MCF 10A (cell line): ENCODE results near the gene PLCB1. TPM values are rescaled to one million over a fixed set of nuclear protein-coding genes. Genes with fewer than 3 reads are reported as not detected.

Experiments used
- BruUV-seq: library from RNA; stranded (reverse); fragments of 400-500 nt; replicated peaks from 2 replicates; lab custom pipeline; 2021; lab: Mats Ljungman, UMichigan
- CTCF ChIA-PET: fragments of 300-600 bp; sonication (Branson Sonifier 250); formaldehyde crosslinking; extraction: SDS; loops from one replicate; lab custom pipeline; 2021; ENCODE audit warnings: antibody characterized with exemption, inconsistent platforms; lab: Yijun Ruan, JAX
- POLR2A ChIA-PET: fragments of 300-600, 350-650 bp; sonication (Branson Sonifier 250); formaldehyde crosslinking; extraction: SDS; loops from one replicate; lab custom pipeline; 2020; ENCODE audit warnings: antibody characterized with exemption, inconsistent platforms; lab: Yijun Ruan, JAX
- DNase-seq: peaks from one replicate; pipeline ENCODE4 v3.0.0-alpha.2; 2018; ENCODE audit not compliant: unreplicated experiment
- H3K27ac Mint-ChIP-seq: one replicate; pipeline ENCODE4 v1.8.0; 2022; ENCODE audit warnings: mild to moderate bottlenecking, low read depth, mixed read lengths; ENCODE audit not compliant: unreplicated experiment
- H3K27me3 Mint-ChIP-seq: one replicate; pipeline ENCODE4 v1.8.0; 2022; ENCODE audit warnings: mixed read lengths; ENCODE audit not compliant: insufficient read depth, unreplicated experiment
- H3K36me3 Mint-ChIP-seq: one replicate; pipeline ENCODE4 v1.8.0; 2022; ENCODE audit warnings: mild to moderate bottlenecking, moderate library complexity, mixed read lengths; ENCODE audit not compliant: insufficient read depth, unreplicated experiment
- H3K4me1 Mint-ChIP-seq: one replicate; pipeline ENCODE4 v1.8.0; 2022; ENCODE audit warnings: mixed read lengths; ENCODE audit not compliant: insufficient read depth, unreplicated experiment
- H3K4me3 Mint-ChIP-seq: one replicate; pipeline ENCODE4 v1.8.0; 2022; ENCODE audit warnings: mild to moderate bottlenecking, moderate library complexity, mixed read lengths; ENCODE audit not compliant: unreplicated experiment
- H3K9me3 Mint-ChIP-seq: one replicate; pipeline ENCODE4 v1.8.0; 2022; ENCODE audit warnings: mixed read lengths; ENCODE audit not compliant: unreplicated experiment
- intact Hi-C: fragments of 100-400 bp; cut with micrococcal nuclease; formaldehyde crosslinking; loops from 2 replicates; pipeline ENCODE4 v1.14.1; 2022
- total RNA-seq: library from RNA; stranded (reverse); gene quantifications from 2 replicates; pipeline ENCODE4 v1.2.3, GENCODE V29; 2022
- TF ChIP-seq, protein P1 (sequence below): fragments of 200-600 bp; IDR thresholded peaks from one replicate; pipeline ENCODE4 v1.8.0; 2022; ENCODE audit warnings: antibody characterized with exemption, mild to moderate bottlenecking; ENCODE audit not compliant: unreplicated experiment

Gene PLCB1
- total RNA-seq, 1 experiment from 2014 or later: 5.9 TPM

DNA sequence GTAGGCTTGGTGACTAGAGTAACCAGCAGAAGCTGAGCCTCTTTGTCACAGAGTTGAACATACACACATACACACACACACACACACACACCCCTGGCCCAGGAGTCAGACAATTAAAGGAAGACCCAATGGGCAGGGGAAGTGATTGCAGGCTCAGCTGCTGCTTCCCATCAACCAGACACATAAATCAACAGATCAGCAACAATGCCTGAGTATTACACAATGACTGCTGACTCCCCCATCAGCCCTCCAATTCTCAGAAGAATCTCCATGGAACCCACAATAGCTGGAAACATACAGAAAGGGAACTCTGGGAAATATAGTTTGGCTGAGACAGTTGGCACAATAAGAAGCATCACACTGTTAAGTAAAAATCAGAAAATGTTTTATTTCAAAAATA is 666.4 kb downstream of the PLCB1 start:
- CTCF ChIA-PET: interaction anchor here (0.7 to 2.1 kb wide), 8 partner anchors 10 to 651 kb away, joined by 3 to 11 read pairs (median 4); no protein-coding TSS in a partner anchor
- peaks cover 39% of the 10 kb centered on the region for H3K27me3 Mint-ChIP-seq
- no TSS peak for BruUV-seq

DNA sequence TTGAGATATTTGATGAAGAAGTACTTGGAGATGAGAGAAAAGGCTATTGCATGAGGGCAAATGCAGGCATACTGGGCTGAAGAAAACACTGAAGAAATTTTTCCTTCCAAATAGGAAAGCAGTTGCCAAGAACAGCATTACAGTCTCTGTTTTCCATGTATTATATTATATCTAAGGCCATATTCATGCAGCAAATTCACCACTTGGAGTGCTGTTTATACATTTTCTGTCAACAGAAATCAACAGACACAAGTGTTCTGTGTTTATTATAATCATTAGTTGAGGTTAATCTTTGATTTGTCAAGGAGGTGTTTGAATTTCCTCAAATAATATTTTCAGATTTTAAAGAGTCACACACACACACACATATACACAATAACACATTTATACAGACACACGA is 668.0 kb downstream of the PLCB1 start:
- Mint-ChIP-seq H3K9me3 (no peaks in the 10 kb centered on the region), H3K27ac (no peak overlapping the region), H3K4me1 (no peaks in the 10 kb centered on the region), H3K4me3 (no peak overlapping the region), H3K27me3 (peaks cover 32% of the 10 kb centered on the region), H3K36me3 (no peaks in the 10 kb centered on the region)
- DNase-seq: no peak
- intact Hi-C loops: no loop called here
- TF ChIP-seq, protein P1, sequence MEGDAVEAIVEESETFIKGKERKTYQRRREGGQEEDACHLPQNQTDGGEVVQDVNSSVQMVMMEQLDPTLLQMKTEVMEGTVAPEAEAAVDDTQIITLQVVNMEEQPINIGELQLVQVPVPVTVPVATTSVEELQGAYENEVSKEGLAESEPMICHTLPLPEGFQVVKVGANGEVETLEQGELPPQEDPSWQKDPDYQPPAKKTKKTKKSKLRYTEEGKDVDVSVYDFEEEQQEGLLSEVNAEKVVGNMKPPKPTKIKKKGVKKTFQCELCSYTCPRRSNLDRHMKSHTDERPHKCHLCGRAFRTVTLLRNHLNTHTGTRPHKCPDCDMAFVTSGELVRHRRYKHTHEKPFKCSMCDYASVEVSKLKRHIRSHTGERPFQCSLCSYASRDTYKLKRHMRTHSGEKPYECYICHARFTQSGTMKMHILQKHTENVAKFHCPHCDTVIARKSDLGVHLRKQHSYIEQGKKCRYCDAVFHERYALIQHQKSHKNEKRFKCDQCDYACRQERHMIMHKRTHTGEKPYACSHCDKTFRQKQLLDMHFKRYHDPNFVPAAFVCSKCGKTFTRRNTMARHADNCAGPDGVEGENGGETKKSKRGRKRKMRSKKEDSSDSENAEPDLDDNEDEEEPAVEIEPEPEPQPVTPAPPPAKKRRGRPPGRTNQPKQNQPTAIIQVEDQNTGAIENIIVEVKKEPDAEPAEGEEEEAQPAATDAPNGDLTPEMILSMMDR: no peak
- CTCF ChIA-PET: interaction anchor here (0.5 to 2.4 kb wide), 6 partner anchors 9 to 1696 kb away, joined by 3 to 7 read pairs (median 4); no protein-coding TSS in a partner anchor
- POLR2A ChIA-PET: no interaction called here
- no TSS peak for BruUV-seq

More for the DNA sequence above, 666.4 kb downstream of the PLCB1 start:
- H3K36me3 Mint-ChIP-seq: no peaks in the 10 kb centered on the region
- no peaks in the 10 kb centered on the region for H3K9me3 Mint-ChIP-seq
- H3K27ac Mint-ChIP-seq: no peak overlapping the region
- TF ChIP-seq, protein P1: no peak
- H3K4me3 Mint-ChIP-seq: no peak overlapping the region
- POLR2A ChIA-PET: no interaction called here
- DNase-seq: no peak
- intact Hi-C loops: no loop called here
- no peaks in the 10 kb centered on the region for H3K4me1 Mint-ChIP-seq

- H3K4me1 Mint-ChIP-seq: no peaks in the 10 kb centered on the region
- intact Hi-C loops: no loop called here
- no peaks in the 10 kb centered on the region for H3K9me3 Mint-ChIP-seq
- no TSS peak for BruUV-seq
- POLR2A ChIA-PET: no interaction called here
- TF ChIP-seq, protein P1: no peak
- no peak overlapping the region for H3K27ac Mint-ChIP-seq
- no peak overlapping the region for H3K4me3 Mint-ChIP-seq
- H3K27me3 Mint-ChIP-seq: peaks cover 32% of the 10 kb centered on the region
- no peaks in the 10 kb centered on the region for H3K36me3 Mint-ChIP-seq
- CTCF ChIA-PET: interaction anchor here (0.6 to 4.7 kb wide), 7 partner anchors 12 to 592 kb away, joined by 3 to 24 read pairs (median 4); no protein-coding TSS in a partner anchor
- DNase-seq: no peak
Measured at GRCh38 chr20:8801686-8802085, 669.6 kb downstream of the PLCB1 start.

DNA sequence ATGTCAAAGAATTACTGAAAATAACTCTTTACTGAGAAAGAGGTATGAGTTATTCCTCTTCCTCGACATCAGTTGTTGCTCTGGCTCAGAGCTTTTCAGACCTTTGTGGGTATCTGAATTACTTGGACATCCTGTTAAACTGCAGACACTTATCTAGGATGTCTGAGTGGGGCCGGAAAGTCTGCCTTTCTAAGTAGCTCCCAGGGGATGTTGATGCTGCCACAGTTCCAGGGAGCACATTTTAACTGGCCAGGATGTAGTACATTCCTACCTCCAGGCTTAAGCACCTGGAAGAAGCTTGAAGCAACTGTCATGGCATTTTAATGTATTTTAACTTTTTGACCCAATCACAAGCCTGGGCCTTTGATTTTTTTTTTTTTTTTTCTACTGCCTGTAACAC is 671.0 kb downstream of the PLCB1 start:
- POLR2A ChIA-PET: interaction anchor here (0.6 kb wide), 1 partner anchor 1858 kb away, joined by 3 read pairs; no protein-coding TSS in a partner anchor
- no peak for DNase-seq
- Mint-ChIP-seq H3K36me3 (no peaks in the 10 kb centered on the region), H3K9me3 (no peaks in the 10 kb centered on the region), H3K4me3 (no peak overlapping the region), H3K27me3 (peaks cover 21% of the 10 kb centered on the region), H3K4me1 (no peaks in the 10 kb centered on the region), H3K27ac (no peak overlapping the region)
- TF ChIP-seq, protein P1: no peak
- CTCF ChIA-PET: interaction anchor here (0.6 to 4.7 kb wide), 11 partner anchors 11 to 747 kb away, joined by 3 to 24 read pairs (median 4); no protein-coding TSS in a partner anchor
- BruUV-seq: no TSS peak
- intact Hi-C loops: no loop called here
